ENCODE measurements around the gene DGUOK.
A peak's percentile ranks its signal among the peaks of the same experiment; 100 is the strongest.

Gene DGUOK

GRCh38 chr2:73894877-73895276, 31.8 kb upstream of the DGUOK start:
- no peak for DNase-seq (ENCODE audit: low spot score)
- no peak for TF ChIP-seq CTCF (IDR thresholded peaks at IDR 0.05; ENCODE audit: extremely low read depth, insufficient read depth, missing control alignments)
- in situ Hi-C loops (cut with MboI; ENCODE audit: low pct_unique_long_range_greater_than_20kb, low sequenced_read_pairs, unreplicated experiment) = no loop called here

DNA sequence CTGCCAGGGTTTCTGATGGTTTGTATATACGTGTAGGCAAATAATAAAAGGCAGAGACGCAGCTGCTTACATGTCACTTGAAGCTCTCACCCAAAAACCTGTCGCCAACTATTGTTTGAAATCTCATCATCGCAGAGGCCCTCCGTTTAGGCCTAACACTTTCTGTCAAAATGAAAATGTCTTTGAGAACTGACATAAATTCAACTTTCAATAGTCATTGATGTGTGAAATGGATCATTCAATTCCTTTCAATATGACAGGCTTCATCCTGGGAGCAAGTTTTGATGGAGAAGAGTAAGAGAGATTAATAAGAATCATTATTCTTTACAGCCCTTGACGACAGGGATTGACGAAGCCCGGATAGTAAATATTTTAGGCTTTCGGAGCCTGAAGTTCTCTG, 31.2 kb upstream of the DGUOK start:
- no peak for TF ChIP-seq CTCF (IDR thresholded peaks at IDR 0.05; ENCODE audit: extremely low read depth, insufficient read depth, missing control alignments)
- in situ Hi-C loops (cut with MboI; ENCODE audit: low pct_unique_long_range_greater_than_20kb, low sequenced_read_pairs, unreplicated experiment) = no loop called here
- no peak for DNase-seq (ENCODE audit: low spot score)

DNA sequence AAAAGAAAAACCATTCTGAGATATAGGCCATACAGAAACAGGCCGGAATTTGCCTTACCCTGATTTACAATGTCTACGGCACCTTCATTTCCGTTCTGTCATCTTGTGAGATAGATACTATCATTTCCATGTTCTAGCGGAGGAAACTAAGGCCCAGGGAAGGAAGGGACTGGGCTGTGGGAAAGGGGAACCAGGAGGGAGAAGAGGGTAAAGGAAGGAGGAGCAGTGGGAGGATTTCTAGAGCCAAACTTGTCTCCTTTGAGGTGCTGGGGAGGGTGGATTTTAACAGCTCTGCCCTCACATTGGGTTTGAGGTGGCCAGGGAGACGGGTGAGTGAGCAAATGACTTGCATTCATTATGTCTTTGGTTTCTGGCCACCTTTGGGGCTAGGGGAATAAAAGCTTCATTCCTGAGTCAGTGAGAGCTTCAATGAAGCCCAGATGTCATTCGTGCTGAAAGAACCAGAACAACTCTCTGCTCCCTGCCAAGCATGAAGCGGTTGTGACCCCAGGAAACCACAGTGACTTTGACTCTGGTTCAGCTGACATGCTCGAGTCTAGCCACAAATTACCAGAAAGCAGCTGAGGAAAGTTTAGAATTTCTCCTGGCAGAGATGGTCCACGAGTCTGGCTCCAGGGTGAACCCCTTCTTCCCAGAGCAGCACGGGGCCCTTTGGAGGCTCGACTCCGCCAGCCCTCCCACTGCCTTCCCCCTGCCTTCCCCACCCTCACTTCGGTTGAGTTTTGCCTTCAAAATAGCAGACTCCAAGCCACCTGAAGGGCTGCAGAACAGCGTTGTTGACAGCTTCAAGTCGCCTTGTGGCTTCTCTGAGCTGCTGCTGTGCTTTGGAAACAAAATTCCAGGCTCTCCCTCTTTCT, 30.1 kb upstream of the DGUOK start:
- TF ChIP-seq CTCF (IDR thresholded peaks at IDR 0.05; ENCODE audit: extremely low read depth, insufficient read depth, missing control alignments) = no peak
- in situ Hi-C loops (cut with MboI; ENCODE audit: low pct_unique_long_range_greater_than_20kb, low sequenced_read_pairs, unreplicated experiment) = no loop called here
- peak; percentile 42 for DNase-seq (ENCODE audit: low spot score)

- no peak for DNase-seq (ENCODE audit: low spot score)
- in situ Hi-C loops (cut with MboI; ENCODE audit: low pct_unique_long_range_greater_than_20kb, low sequenced_read_pairs, unreplicated experiment) = no loop called here
- TF ChIP-seq CTCF (IDR thresholded peaks at IDR 0.05; ENCODE audit: extremely low read depth, insufficient read depth, missing control alignments) = no peak
These were observed 29.5 kb upstream of the DGUOK start for GRCh38 chr2:73897240-73897583.

GRCh38 chr2:73897934-73898333, 28.7 kb upstream of the DGUOK start:
- no peak for TF ChIP-seq CTCF (IDR thresholded peaks at IDR 0.05; ENCODE audit: extremely low read depth, insufficient read depth, missing control alignments)
- DNase-seq (ENCODE audit: low spot score) = no peak
- in situ Hi-C loops (cut with MboI; ENCODE audit: low pct_unique_long_range_greater_than_20kb, low sequenced_read_pairs, unreplicated experiment) = no loop called here

DNA sequence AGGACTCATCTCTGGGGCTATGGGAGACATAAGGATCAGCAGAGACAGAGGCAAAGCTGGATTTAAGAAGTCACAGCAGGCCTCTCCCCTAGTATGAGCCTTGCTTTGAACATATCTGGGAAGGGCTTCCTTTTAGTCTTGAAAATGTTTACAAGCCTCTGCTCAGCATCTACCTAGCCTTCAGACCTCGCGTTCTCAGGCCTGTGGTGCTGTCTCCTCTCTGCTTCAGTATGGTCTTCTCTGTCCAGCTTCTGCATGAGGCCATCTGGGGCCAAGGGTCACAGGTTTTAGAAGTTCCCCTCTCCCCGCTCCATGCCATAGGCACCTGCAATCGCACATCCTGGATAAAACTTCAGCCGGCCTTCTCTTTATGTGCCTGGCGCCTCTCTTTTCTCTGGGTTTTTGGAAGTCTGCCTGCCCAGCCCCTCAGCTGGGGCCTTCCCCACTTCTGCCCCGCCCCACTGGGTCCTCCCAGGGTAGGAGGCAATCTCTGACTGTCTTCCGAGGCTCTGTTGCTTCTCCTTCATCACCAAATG, 26.8 kb upstream of the DGUOK start:
- in situ Hi-C loops (cut with MboI; ENCODE audit: low pct_unique_long_range_greater_than_20kb, low sequenced_read_pairs, unreplicated experiment) = no loop called here
- no peak for TF ChIP-seq CTCF (IDR thresholded peaks at IDR 0.05; ENCODE audit: extremely low read depth, insufficient read depth, missing control alignments)
- no peak for DNase-seq (ENCODE audit: low spot score)

Data from GM13977 (cell line).